H9 (cell line): ENCODE results near the gene RUNX2. TPM values are rescaled to one million over a fixed set of nuclear protein-coding genes. Genes with fewer than 3 reads are reported as not detected.

Source experiments
- DNase-seq: peaks from one replicate; pipeline ENCODE4 v3.0.0-alpha.2; 2017
- H2AFZ ChIP-seq: one replicate; pipeline ENCODE4 v1.6.1; 2013; ENCODE audit warnings: mild to moderate bottlenecking, low read length, control low read depth, moderate library complexity
- H2AK5ac ChIP-seq: 2 replicates; pipeline ENCODE4 v1.6.1; 2013; ENCODE audit warnings: low read length, control low read depth, mixed read lengths; ENCODE audit not compliant: insufficient read length
- H2BK120ac ChIP-seq: one replicate; pipeline ENCODE4 v1.6.1; 2013; ENCODE audit warnings: low read depth, mild to moderate bottlenecking, low read length, control low read depth, inconsistent platforms; ENCODE audit not compliant: poor library complexity, severe bottlenecking
- H2BK12ac ChIP-seq: 2 replicates; pipeline ENCODE4 v1.6.1; 2013; ENCODE audit warnings: low read length, control low read depth, mixed read lengths, low read depth; ENCODE audit not compliant: insufficient read length
- H2BK15ac ChIP-seq: 2 replicates; pipeline ENCODE4 v1.6.1; 2013; ENCODE audit warnings: low read depth, low read length, control low read depth
- H2BK20ac ChIP-seq: one replicate; pipeline ENCODE4 v1.6.1; 2013; ENCODE audit warnings: low read depth, mild to moderate bottlenecking, low read length, control low read depth, inconsistent platforms; ENCODE audit not compliant: poor library complexity, severe bottlenecking
- H2BK5ac ChIP-seq: 2 replicates; pipeline ENCODE4 v1.6.1; 2013; ENCODE audit warnings: low read length, control low read depth, mixed read lengths; ENCODE audit not compliant: insufficient read length
- H3K14ac ChIP-seq: 2 replicates; pipeline ENCODE4 v1.6.1; 2013; ENCODE audit warnings: low read length, control low read depth; ENCODE audit not compliant: insufficient read depth
- H3K18ac ChIP-seq: 2 replicates; pipeline ENCODE4 v1.6.1; 2013; ENCODE audit warnings: low read depth, mild to moderate bottlenecking, mixed read lengths, low read length, control low read depth; ENCODE audit not compliant: insufficient read length
- H3K23ac ChIP-seq: 2 replicates; pipeline ENCODE4 v1.6.1; 2013; ENCODE audit warnings: low read length, control low read depth, mixed read lengths, low read depth; ENCODE audit not compliant: insufficient read length
- H3K23me2 ChIP-seq: 2 replicates; pipeline ENCODE4 v1.6.1; 2013; ENCODE audit warnings: low read depth, mild to moderate bottlenecking, mixed read lengths, low read length, control low read depth; ENCODE audit not compliant: insufficient read length, poor library complexity, severe bottlenecking
- H3K27ac ChIP-seq: 2 replicates; pipeline ENCODE4 v1.5.1; 2013; ENCODE audit warnings: low read length, control low read depth, mixed read lengths, low read depth; ENCODE audit not compliant: insufficient read length
- H3K27me3 ChIP-seq: 2 replicates; pipeline ENCODE4 v1.6.1; 2013; ENCODE audit warnings: low read length, control low read depth, inconsistent platforms; ENCODE audit not compliant: insufficient read depth
- H3K4ac ChIP-seq: 2 replicates; pipeline ENCODE4 v1.6.1; 2013; ENCODE audit warnings: low read depth, mild to moderate bottlenecking, control low read depth, inconsistent platforms, low read length, moderate library complexity
- H3K4me1 ChIP-seq: 2 replicates; pipeline ENCODE4 v1.6.1; 2013; ENCODE audit warnings: low read length, control low read depth, inconsistent platforms; ENCODE audit not compliant: insufficient read depth
- H3K4me2 ChIP-seq: 2 replicates; pipeline ENCODE4 v1.6.1; 2013; ENCODE audit warnings: low read length, control low read depth, mixed read lengths; ENCODE audit not compliant: insufficient read length, insufficient read depth
- H3K56ac ChIP-seq: 2 replicates; pipeline ENCODE4 v1.6.1; 2013; ENCODE audit warnings: low read depth, mild to moderate bottlenecking, mixed read lengths, low read length, control low read depth; ENCODE audit not compliant: insufficient read length
- H3K79me1 ChIP-seq: 2 replicates; pipeline ENCODE4 v1.6.1; 2013; ENCODE audit warnings: low read depth, mild to moderate bottlenecking, moderate library complexity, low read length, control low read depth, inconsistent platforms; ENCODE audit not compliant: insufficient read depth, poor library complexity, severe bottlenecking
- H3K79me2 ChIP-seq: 2 replicates; pipeline ENCODE4 v1.6.1; 2013; ENCODE audit warnings: low read length, control low read depth, inconsistent platforms; ENCODE audit not compliant: insufficient read depth
- H3K9ac ChIP-seq: 2 replicates; pipeline ENCODE4 v1.6.1; 2013; ENCODE audit warnings: low read length, control low read depth, mixed read lengths; ENCODE audit not compliant: insufficient read length; ENCODE audit errors: extremely low read depth
- H3K9me3 ChIP-seq: one replicate; pipeline ENCODE4 v1.6.1; 2013; ENCODE audit warnings: low read depth, low read length, inconsistent platforms; ENCODE audit not compliant: control insufficient read depth
- H3T11ph ChIP-seq: one replicate; pipeline ENCODE4 v1.6.1; 2013; ENCODE audit warnings: mild to moderate bottlenecking, low read length, control low read depth, inconsistent platforms
- H4K20me1 ChIP-seq: one replicate; pipeline ENCODE4 v1.6.1; 2013; ENCODE audit not compliant: control insufficient read depth, insufficient read length, insufficient read depth
- H4K5ac ChIP-seq: 2 replicates; pipeline ENCODE4 v1.6.1; 2013; ENCODE audit warnings: low read depth, mild to moderate bottlenecking, mixed read lengths, low read length, control low read depth; ENCODE audit not compliant: insufficient read length
- H4K8ac ChIP-seq: replicated peaks from 2 replicates; pipeline ENCODE4 v1.6.1; 2013; ENCODE audit warnings: low read length, control low read depth, mixed read lengths, low read depth; ENCODE audit not compliant: insufficient read length
- H4K91ac ChIP-seq: 2 replicates; pipeline ENCODE4 v1.6.1; 2013; ENCODE audit warnings: low read depth, mild to moderate bottlenecking, moderate library complexity, mixed read lengths, low read length, control low read depth; ENCODE audit not compliant: insufficient read length
- H3K27ac Mint-ChIP-seq, 3 experiments: 2 replicates in 2 of 3; 3 replicates in 1 of 3; pipeline ENCODE4 v1.8.0; 2020 to 2021; ENCODE audit warnings: mixed read lengths in 3 of 3, mild to moderate bottlenecking in 1 of 3, moderate library complexity in 1 of 3
- H3K27me3 Mint-ChIP-seq: 2 replicates; pipeline ENCODE4 v1.8.0; 2021; ENCODE audit warnings: low read depth, mild to moderate bottlenecking, moderate library complexity, mixed read lengths
- H3K36me3 Mint-ChIP-seq, 3 experiments: 2 replicates in 2 of 3; 3 replicates in 1 of 3; pipeline ENCODE4 v1.8.0; 2020 to 2021; ENCODE audit warnings: low read depth in 3 of 3, mixed read lengths in 3 of 3; ENCODE audit not compliant: insufficient read depth in 1 of 3
- H3K4me1 Mint-ChIP-seq, 2 experiments: 2 replicates each; pipeline ENCODE4 v1.8.0; 2020; ENCODE audit warnings: mixed read lengths in 2 of 2
- H3K4me3 Mint-ChIP-seq, 2 experiments: 2 replicates in 1 of 2; 3 replicates in 1 of 2; pipeline ENCODE4 v1.8.0; 2020 to 2021; ENCODE audit warnings: mild to moderate bottlenecking in 2 of 2, mixed read lengths in 2 of 2, moderate library complexity in 1 of 2
- H3K9me3 Mint-ChIP-seq, 2 experiments: 2 replicates in 1 of 2; 3 replicates in 1 of 2; pipeline ENCODE4 v1.8.0; 2020; ENCODE audit warnings: mild to moderate bottlenecking in 2 of 2, mixed read lengths in 2 of 2, moderate library complexity in 1 of 2
- WGBS: extraction: QIAGEN DNeasy Blood & Tissue Kit; methylation state at CpG from one replicate; pipeline ENCODE4 v1.1.7; 2013; ENCODE audit warnings: missing lambda C conversion rate, low lambda C conversion rate, mixed read lengths; ENCODE audit not compliant: insufficient read length; ENCODE audit errors: extremely low coverage; 5-methylcytosine and 5-hydroxymethylcytosine counted together
- total RNA-seq: library from RNA; stranded (reverse); gene quantifications from 2 replicates; pipeline ENCODE4 v1.2.1, GENCODE V29; 2021
- TF ChIP-seq, protein P1 (sequence below): fragments of 200-600 bp; sonication (generic); conservative IDR thresholded peaks from 3 replicates; pipeline ENCODE4 v1.8.0; 2021; ENCODE audit warnings: antibody characterized with exemption, mild to moderate bottlenecking

The RUNX2 gene
- total RNA-seq, 1 experiment from 2014 or later, result 0.15 TPM

DNA sequence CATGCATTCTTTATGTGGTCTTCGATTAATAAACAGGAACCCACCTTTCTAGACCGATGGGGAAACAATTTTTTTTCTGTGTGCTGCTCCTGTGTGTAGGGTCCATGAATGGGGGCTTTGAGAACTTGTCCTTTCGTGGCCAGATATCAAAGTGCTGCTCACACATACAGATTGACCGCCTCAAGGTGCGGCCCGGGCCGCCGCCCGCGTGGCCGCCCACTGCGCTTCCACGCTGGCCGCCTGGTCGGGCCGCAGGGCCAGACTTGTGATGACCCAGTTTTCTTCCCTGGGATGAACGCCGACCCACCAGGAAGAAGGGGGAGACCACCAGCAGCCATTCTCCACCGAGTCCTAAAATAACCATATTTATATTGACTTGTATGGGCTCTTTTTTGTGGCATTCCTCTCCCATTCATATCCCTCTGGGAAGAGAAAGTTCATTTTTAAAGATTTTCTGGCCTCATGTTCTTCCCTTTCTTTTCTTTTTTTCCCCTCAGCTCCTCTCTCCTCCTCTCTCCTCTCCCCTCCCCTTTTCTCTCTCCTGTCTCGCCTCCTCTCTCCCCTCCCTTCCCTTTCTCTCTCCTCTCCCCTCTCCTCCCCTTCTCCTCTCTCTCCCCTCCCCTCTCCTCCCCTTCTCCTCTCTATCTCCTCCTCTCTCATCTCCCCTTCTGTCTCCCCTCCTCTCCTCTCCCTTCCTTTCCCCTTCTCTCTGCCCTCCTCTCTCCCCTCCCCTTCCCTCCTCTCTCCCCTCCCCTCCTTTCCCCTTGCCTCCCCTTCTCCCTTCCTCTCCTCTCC is 314.4 kb downstream of the RUNX2 start:
- Histone ChIP-seq H3K9me3 (no peaks in the 10 kb centered on the region), H2AFZ (no peak overlapping the region), H3K27me3 (no peaks in the 10 kb centered on the region; the same call in 1 of the 2 replicates), H3K56ac (no peak overlapping the region), H4K8ac (no peak overlapping the region), H2BK15ac (no peak overlapping the region), H2BK12ac (no peak overlapping the region), H3K4me2 (no peak overlapping the region), H2BK20ac (no peak overlapping the region), H3K27ac (no peak overlapping the region), H2BK5ac (no peak overlapping the region), H3T11ph (no peak overlapping the region), H4K20me1 (no peaks in the 10 kb centered on the region), H2BK120ac (no peak overlapping the region), H4K91ac (no peak overlapping the region), H3K4ac (no peak overlapping the region), H4K5ac (no peak overlapping the region), H3K18ac (no peak overlapping the region), H3K23ac (no peak overlapping the region), H3K9ac (no peak overlapping the region), H3K79me1 (no peaks in the 10 kb centered on the region), H3K79me2 (no peaks in the 10 kb centered on the region), H3K4me1 (peaks cover 5% of the 10 kb centered on the region; the same call in 1 of the 2 replicates), H2AK5ac (no peak overlapping the region), H3K23me2 (no peaks in the 10 kb centered on the region), H3K14ac (no peak overlapping the region)
- Mint-ChIP-seq H3K27ac (no peak overlapping the region), H3K36me3 (peaks cover 0 to 3% (median 0%) of the 10 kb centered on the region in 3 experiments; a peak in 3 of 7 replicates), H3K27me3 (peaks cover 26% of the 10 kb centered on the region), H3K4me1 (peaks cover 32 to 33% of the 10 kb centered on the region in 2 experiments), H3K9me3 (peaks cover 11 to 15% of the 10 kb centered on the region in 2 experiments), H3K4me3 (no peak overlapping the region)
- DNase-seq, result no peak
- TF ChIP-seq, protein P1, sequence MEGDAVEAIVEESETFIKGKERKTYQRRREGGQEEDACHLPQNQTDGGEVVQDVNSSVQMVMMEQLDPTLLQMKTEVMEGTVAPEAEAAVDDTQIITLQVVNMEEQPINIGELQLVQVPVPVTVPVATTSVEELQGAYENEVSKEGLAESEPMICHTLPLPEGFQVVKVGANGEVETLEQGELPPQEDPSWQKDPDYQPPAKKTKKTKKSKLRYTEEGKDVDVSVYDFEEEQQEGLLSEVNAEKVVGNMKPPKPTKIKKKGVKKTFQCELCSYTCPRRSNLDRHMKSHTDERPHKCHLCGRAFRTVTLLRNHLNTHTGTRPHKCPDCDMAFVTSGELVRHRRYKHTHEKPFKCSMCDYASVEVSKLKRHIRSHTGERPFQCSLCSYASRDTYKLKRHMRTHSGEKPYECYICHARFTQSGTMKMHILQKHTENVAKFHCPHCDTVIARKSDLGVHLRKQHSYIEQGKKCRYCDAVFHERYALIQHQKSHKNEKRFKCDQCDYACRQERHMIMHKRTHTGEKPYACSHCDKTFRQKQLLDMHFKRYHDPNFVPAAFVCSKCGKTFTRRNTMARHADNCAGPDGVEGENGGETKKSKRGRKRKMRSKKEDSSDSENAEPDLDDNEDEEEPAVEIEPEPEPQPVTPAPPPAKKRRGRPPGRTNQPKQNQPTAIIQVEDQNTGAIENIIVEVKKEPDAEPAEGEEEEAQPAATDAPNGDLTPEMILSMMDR, result no peak
- WGBS, result no CpG with 5 or more reads among the region's 20 CpGs
